Ishikawa (cell line): Measurements from ENCODE around the gene SPATC1L.

Source experiments
- CEBPB ChIP-seq: IDR thresholded peaks from 2 replicates; pipeline ENCODE4 v1.6.1; 2012
- CREB1 ChIP-seq: IDR thresholded peaks from 2 replicates; pipeline ENCODE4 v1.6.1; 2012; ENCODE audit warnings: low read depth
- EGR1 ChIP-seq: IDR thresholded peaks from 2 replicates; pipeline ENCODE4 v1.6.1; 2012
- EP300 ChIP-seq: IDR thresholded peaks from 2 replicates; pipeline ENCODE4 v1.6.1; 2012; ENCODE audit warnings: borderline replicate concordance
- FOXM1 ChIP-seq: IDR thresholded peaks from 2 replicates; pipeline ENCODE4 v1.6.1; 2012; ENCODE audit warnings: low read depth, borderline replicate concordance
- MAX ChIP-seq: IDR thresholded peaks from 2 replicates; pipeline ENCODE4 v1.6.1; 2012
- NFIC ChIP-seq: IDR thresholded peaks from 2 replicates; pipeline ENCODE4 v1.6.1; 2012
- RAD21 ChIP-seq: IDR thresholded peaks from 2 replicates; pipeline ENCODE4 v1.6.1; 2012; ENCODE audit warnings: low read depth
- REST ChIP-seq: IDR thresholded peaks from 2 replicates; pipeline ENCODE4 v1.6.1; 2012; ENCODE audit warnings: low read depth, mild to moderate bottlenecking
- TCF12 ChIP-seq: IDR thresholded peaks from 2 replicates; pipeline ENCODE4 v1.6.1; 2012; ENCODE audit warnings: low read depth
- TEAD4 ChIP-seq: IDR thresholded peaks from 2 replicates; pipeline ENCODE4 v1.6.1; 2012
- USF1 ChIP-seq: IDR thresholded peaks from 2 replicates; pipeline ENCODE4 v1.6.1; 2012
- YY1 ChIP-seq: IDR thresholded peaks from 2 replicates; pipeline ENCODE4 v1.6.1; 2012; ENCODE audit warnings: low read depth
- ZBTB7A ChIP-seq: IDR thresholded peaks from 2 replicates; pipeline ENCODE4 v1.6.1; 2012; ENCODE audit warnings: low read depth

GRCh38 chr21:46195595-46196195 lies 11.4 kb upstream of the SPATC1L start:
- TF ChIP-seq FOXM1 = no peak
- no peak for TF ChIP-seq CEBPB
- no peak for TF ChIP-seq EP300
- no peak for TF ChIP-seq MAX
- TF ChIP-seq YY1 = no peak
- TF ChIP-seq NFIC = no peak
- no peak for TF ChIP-seq EGR1
- TF ChIP-seq RAD21 = no peak
- TF ChIP-seq REST = no peak
- TF ChIP-seq TEAD4 = no peak
- TF ChIP-seq ZBTB7A = no peak
- no peak for TF ChIP-seq USF1
- no peak for TF ChIP-seq CREB1
- TF ChIP-seq TCF12 = no peak
